Endothelial cell of umbilical vein (primary cell): Measurements from ENCODE around the gene DHDH. TPM values are rescaled to one million over a fixed set of nuclear protein-coding genes. Genes with fewer than 3 reads are reported as not detected.
A peak's percentile ranks its signal among the peaks of the same experiment; 100 is the strongest.

Source experiments
- BruUV-seq: library from RNA; stranded (reverse); fragments of 400-500 nt; replicated peaks from 2 replicates; lab custom pipeline; 2021; lab: Mats Ljungman, UMichigan
- CTCF ChIA-PET: fragments of 300-600, 350-600 bp; sonication (Branson Sonifier 250); formaldehyde crosslinking; loops from one replicate; lab custom pipeline; 2021; ENCODE audit warnings: antibody characterized with exemption, inconsistent platforms; lab: Charles Lee
- POLR2A ChIA-PET: fragments of 300-600, 350-600 bp; sonication (Branson Sonifier 250); formaldehyde crosslinking; loops from one replicate; lab custom pipeline; 2021; ENCODE audit warnings: antibody characterized with exemption, inconsistent platforms; lab: Charles Lee
- DNase-seq: peaks from one replicate; pipeline ENCODE4 v3.0.0-alpha.2; 2011; ENCODE audit warnings: low read depth, low spot score
- FAIRE-seq: peaks from 2 replicates; lab custom pipeline; 2011; peaks lifted over from hg19 to GRCh38; lab: Jason Lieb, UNC
- H2AFZ ChIP-seq: 2 replicates; pipeline ENCODE4 v1.6.0; 2012; ENCODE audit warnings: low read depth, low read length, control low read depth, inconsistent platforms
- H3K27ac ChIP-seq: 2 replicates; pipeline ENCODE4 v1.5.1; 2011; ENCODE audit warnings: low read depth, mild to moderate bottlenecking, control low read depth, low read length, moderate library complexity; ENCODE audit not compliant: insufficient read depth
- H3K27me3 ChIP-seq, 2 experiments: 2 replicates each; pipeline versions ENCODE4 v1.6.0 to v1.6.1; 2011; ENCODE audit warnings: low read length in 2 of 2, mixed read lengths in 1 of 2; ENCODE audit not compliant: control insufficient read depth in 2 of 2, insufficient read depth in 2 of 2
- H3K36me3 ChIP-seq, 2 experiments: 2 replicates in 1 of 2; 3 replicates in 1 of 2; pipeline ENCODE4 v1.5.1; 2011; ENCODE audit warnings: low read length in 2 of 2, mild to moderate bottlenecking in 1 of 2, moderate library complexity in 1 of 2; ENCODE audit not compliant: control insufficient read depth in 2 of 2, insufficient read depth in 2 of 2; ENCODE audit errors: extremely low read depth in 1 of 2
- H3K4me1 ChIP-seq: 3 replicates; pipeline ENCODE4 v1.5.1; 2011; ENCODE audit warnings: mild to moderate bottlenecking, low read length; ENCODE audit not compliant: control insufficient read depth, insufficient read depth; ENCODE audit errors: extremely low read depth
- H3K4me2 ChIP-seq: 2 replicates; pipeline ENCODE4 v1.6.1; 2011; ENCODE audit warnings: low read length, control low read depth, mixed read lengths; ENCODE audit not compliant: insufficient read depth
- H3K4me3 ChIP-seq, 3 experiments: fragments of 200-600 bp in 1 of 3; sonication (generic), shearing (Covaris generic) in 1 of 3; replicated peaks in 1 of 3; 2 replicates each; pipeline ENCODE4 v1.5.1; 2011 to 2016; ENCODE audit warnings: control low read depth in 3 of 3, low read length in 3 of 3, mild to moderate bottlenecking in 2 of 3, inconsistent platforms in 1 of 3, low read depth in 1 of 3, moderate library complexity in 1 of 3; ENCODE audit not compliant: insufficient read depth in 1 of 3
- H3K79me2 ChIP-seq: 2 replicates; pipeline ENCODE4 v1.6.0; 2012; ENCODE audit warnings: low read length, inconsistent platforms; ENCODE audit not compliant: control insufficient read depth, insufficient read depth
- H3K9ac ChIP-seq: replicated peaks from 2 replicates; pipeline ENCODE3; 2011; ENCODE audit warnings: low read length, control low read depth; ENCODE audit not compliant: insufficient read depth; ENCODE audit errors: extremely low read depth
- H3K9me1 ChIP-seq: replicated peaks from 3 replicates; pipeline ENCODE4 v1.6.0; 2011; ENCODE audit warnings: mild to moderate bottlenecking, low read length; ENCODE audit not compliant: control insufficient read depth, insufficient read depth; ENCODE audit errors: extremely low read depth
- H3K9me3 ChIP-seq: replicated peaks from 2 replicates; pipeline ENCODE4 v1.5.1; 2012; ENCODE audit warnings: low read length, inconsistent platforms; ENCODE audit not compliant: control insufficient read depth, insufficient read depth
- H4K20me1 ChIP-seq: replicated peaks from 2 replicates; pipeline ENCODE3; 2011; ENCODE audit warnings: mild to moderate bottlenecking, low read length; ENCODE audit not compliant: control insufficient read depth, insufficient read depth; ENCODE audit errors: extremely low read depth
- EZH2 ChIP-seq: IDR thresholded peaks from 2 replicates; pipeline ENCODE4 v1.6.1; 2012; ENCODE audit warnings: borderline replicate concordance, low read depth, mild to moderate bottlenecking, moderate library complexity, low read length, inconsistent platforms; ENCODE audit not compliant: severe bottlenecking
- FOS ChIP-seq: IDR thresholded peaks from 2 replicates; pipeline ENCODE4 v1.6.1; 2011; ENCODE audit warnings: mild to moderate bottlenecking, low read length, moderate library complexity, borderline replicate concordance; ENCODE audit not compliant: insufficient read depth
- GATA2 ChIP-seq: IDR thresholded peaks from 2 replicates; pipeline ENCODE4 v1.7.0; 2011; ENCODE audit warnings: low read depth, mild to moderate bottlenecking, moderate library complexity, mixed read lengths, low read length; ENCODE audit not compliant: insufficient read length, insufficient read depth
- JUN ChIP-seq: IDR thresholded peaks from 2 replicates; pipeline ENCODE4 v1.6.1; 2011; ENCODE audit warnings: borderline replicate concordance, low read depth; ENCODE audit not compliant: insufficient read length, insufficient read depth
- MYC ChIP-seq: IDR thresholded peaks from one replicate; pipeline ENCODE4 v1.6.1; 2011; ENCODE audit warnings: mild to moderate bottlenecking, low read depth, low read length
- POLR2A ChIP-seq: IDR thresholded peaks from 2 replicates; pipeline ENCODE4 v1.6.1; 2012; ENCODE audit warnings: low read depth, mild to moderate bottlenecking, control low read depth, low read length
- POLR2AphosphoS5 ChIP-seq: IDR thresholded peaks from 2 replicates; pipeline ENCODE4 v1.6.1; 2012; ENCODE audit warnings: low read depth, mild to moderate bottlenecking, control low read depth, low read length, moderate library complexity; ENCODE audit not compliant: insufficient read depth
- dilution Hi-C: fragments of 300-500 bp; cut with MboI; formaldehyde crosslinking; loops from one replicate; pipeline ENCODE4 v1.15.0; 2019; ENCODE audit warnings: low sequenced_read_pairs; ENCODE audit not compliant: extremely low pct_ligation_motif_present
- intact Hi-C: fragments of 100-400 bp; cut with micrococcal nuclease; formaldehyde crosslinking; loops from one replicate; pipeline ENCODE4 v1.10.0; 2022
- polyA plus RNA-seq, 4 experiments: library from polyadenylated mRNA; depleted of rRNA in 3 of 4; stranded (reverse) in 3 of 4; unstranded in 1 of 4; fragments of >200 nt; gene quantifications; 2 replicates each; pipeline versions ENCODE4 v1.2.1 to v1.2.3, GENCODE V29; 2011 to 2012; ENCODE audit warnings: missing spikeins in 1 of 4
- total RNA-seq: library from RNA; stranded (reverse); gene quantifications from 2 replicates; pipeline ENCODE4 v1.2.3, GENCODE V29; 2021
- TF ChIP-seq, protein P1 (sequence below), 2 donors: IDR thresholded peaks; 1 replicate in 1 of 2; 2 replicates in 1 of 2; pipeline ENCODE4 v1.5.1; 2011; ENCODE audit warnings: low read length in 2 of 2, mild to moderate bottlenecking in 2 of 2, moderate library complexity in 2 of 2, control low read depth in 1 of 2, inconsistent platforms in 1 of 2, low read depth in 1 of 2; ENCODE audit not compliant: insufficient read depth in 1 of 2; ENCODE audit errors: extremely low read depth in 1 of 2
- TF ChIP-seq, protein P2 (sequence below): IDR thresholded peaks from 2 replicates; pipeline ENCODE4 v1.6.1; 2011; ENCODE audit not compliant: insufficient read depth, insufficient read length

DHDH gene
- total and polyA plus RNA-seq, 2 donors (not counting 3 experiments of a cell fraction or from before 2014, with no cell fraction given): not detected

- POLR2A ChIA-PET: interaction anchor here (0.8 to 1.7 kb wide), 6 partner anchors 10 to 92 kb away, joined by 3 to 9 read pairs (median 4); partner anchors contain the start of genes BAX, PPP1R15A and RUVBL2
- dilution Hi-C loops (no loop called here), intact Hi-C loops (loop anchor here (1.0 to 2.0 kb wide), 4 partner anchors 10 to 128 kb away; partner anchors contain the start of genes BAX, HSD17B14, NUCB1 and PPP1R15A)
- Histone ChIP-seq H3K4me2 (peak overlapping the region; percentile 27), H3K27ac (peak overlapping the region; percentile 97), H3K9me1 (no peaks in the 10 kb centered on the region), H3K9ac (peak overlapping the region; percentile 63), H3K79me2 (peaks cover 16% of the 10 kb centered on the region), H3K27me3 (no peaks in the 10 kb centered on the region), H3K4me3 (no peak overlapping the region), H3K4me1 (peaks cover 25% of the 10 kb centered on the region), H2AFZ (peak overlapping the region; percentile 37), H3K36me3 (peaks cover 3 to 4% of the 10 kb centered on the region in 2 experiments), H4K20me1 (peaks cover 3% of the 10 kb centered on the region), H3K9me3 (no peaks in the 10 kb centered on the region)
- TF ChIP-seq MYC (no peak), POLR2A (no peak), FOS (no peak), EZH2 (no peak), GATA2 (no peak), JUN (no peak), POLR2AphosphoS5 (no peak)
- TF ChIP-seq, protein P1, sequence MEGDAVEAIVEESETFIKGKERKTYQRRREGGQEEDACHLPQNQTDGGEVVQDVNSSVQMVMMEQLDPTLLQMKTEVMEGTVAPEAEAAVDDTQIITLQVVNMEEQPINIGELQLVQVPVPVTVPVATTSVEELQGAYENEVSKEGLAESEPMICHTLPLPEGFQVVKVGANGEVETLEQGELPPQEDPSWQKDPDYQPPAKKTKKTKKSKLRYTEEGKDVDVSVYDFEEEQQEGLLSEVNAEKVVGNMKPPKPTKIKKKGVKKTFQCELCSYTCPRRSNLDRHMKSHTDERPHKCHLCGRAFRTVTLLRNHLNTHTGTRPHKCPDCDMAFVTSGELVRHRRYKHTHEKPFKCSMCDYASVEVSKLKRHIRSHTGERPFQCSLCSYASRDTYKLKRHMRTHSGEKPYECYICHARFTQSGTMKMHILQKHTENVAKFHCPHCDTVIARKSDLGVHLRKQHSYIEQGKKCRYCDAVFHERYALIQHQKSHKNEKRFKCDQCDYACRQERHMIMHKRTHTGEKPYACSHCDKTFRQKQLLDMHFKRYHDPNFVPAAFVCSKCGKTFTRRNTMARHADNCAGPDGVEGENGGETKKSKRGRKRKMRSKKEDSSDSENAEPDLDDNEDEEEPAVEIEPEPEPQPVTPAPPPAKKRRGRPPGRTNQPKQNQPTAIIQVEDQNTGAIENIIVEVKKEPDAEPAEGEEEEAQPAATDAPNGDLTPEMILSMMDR (IDR thresholded peaks at IDR 0.05; ENCODE audit: extremely low read depth in 1 of 2, insufficient read depth in 1 of 2, low read depth in 1 of 2, low read length in 2 of 2): no peak
- TF ChIP-seq, protein P2, sequence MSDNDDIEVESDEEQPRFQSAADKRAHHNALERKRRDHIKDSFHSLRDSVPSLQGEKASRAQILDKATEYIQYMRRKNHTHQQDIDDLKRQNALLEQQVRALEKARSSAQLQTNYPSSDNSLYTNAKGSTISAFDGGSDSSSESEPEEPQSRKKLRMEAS: no peak
- no peak for DNase-seq
- CTCF ChIA-PET: interaction anchor here (0.6 to 1.0 kb wide), 3 partner anchors 12 to 128 kb away, joined by 3 read pairs; partner anchors contain the start of gene HSD17B14
- FAIRE-seq: peak; percentile 47
- no TSS peak for BruUV-seq
Observed at GRCh38 chr19:48964205-48965039, 30.9 kb downstream of the DHDH start.
